ENCODE results near the gene EVPL. TPM values are rescaled to one million over a fixed set of nuclear protein-coding genes. Genes with fewer than 3 reads are reported as not detected.
A peak's percentile ranks its signal among the peaks of the same experiment; 100 is the strongest.

The EVPL gene
- total RNA-seq, 1 donor from 2014 or later = not detected

- no peak for DNase-seq (ENCODE audit: low spot score in 2 of 2)
- TF ChIP-seq CTCF (IDR thresholded peaks at IDR 0.05) = no peak
- intact Hi-C loops (cut with DNase I) = no loop called here
- no peaks in the 10 kb centered on the region for H3K4me1 ChIP-seq
- H3K36me3 ChIP-seq = no peaks in the 10 kb centered on the region
- H3K27ac ChIP-seq = no peak overlapping the region
- H3K9me3 ChIP-seq = no peaks in the 10 kb centered on the region
- no peak overlapping the region for H3K4me3 ChIP-seq
- H3K27me3 ChIP-seq = no peaks in the 10 kb centered on the region
Observed at GRCh38 chr17:76002100-76002499, 25.0 kb downstream of the EVPL start.

- intact Hi-C loops (cut with DNase I) = no loop called here
- Histone ChIP-seq H3K36me3 (no peaks in the 10 kb centered on the region), H3K4me3 (no peak within 1 kb of the TSS), H3K9me3 (no peaks in the 10 kb centered on the region), H3K27me3 (no peaks in the 10 kb centered on the region), H3K4me1 (no peaks in the 10 kb centered on the region), H3K27ac (no peak within 1 kb of the TSS)
- no peak for DNase-seq (ENCODE audit: low spot score in 2 of 2)
- TF ChIP-seq CTCF (IDR thresholded peaks at IDR 0.05) = no peak
Observed at GRCh38 chr17:76000755-76001521, 26.2 kb downstream of the EVPL start, which contains the start of gene CDK3. TSS of gene CDK3 (plus strand) at chr17:76000855. CDS start at chr17:76001426, 571 bp downstream.

GRCh38 chr17:76000016-76000754 is 26.9 kb downstream of the EVPL start:
- H3K36me3 ChIP-seq = no peaks in the 10 kb centered on the region
- no peaks in the 10 kb centered on the region for H3K9me3 ChIP-seq
- no peak for DNase-seq (ENCODE audit: low spot score in 2 of 2)
- intact Hi-C loops (cut with DNase I) = no loop called here
- no peaks in the 10 kb centered on the region for H3K27me3 ChIP-seq
- no peak overlapping the region for H3K4me3 ChIP-seq
- peak in 2 of 3 experiments; percentile 43 to 47 for TF ChIP-seq CTCF (IDR thresholded peaks at IDR 0.05)
- H3K4me1 ChIP-seq = no peaks in the 10 kb centered on the region
- H3K27ac ChIP-seq = no peak overlapping the region

- TF ChIP-seq CTCF (IDR thresholded peaks at IDR 0.05) = no peak
- Histone ChIP-seq H3K4me1 (no peaks in the 10 kb centered on the region), H3K27me3 (no peaks in the 10 kb centered on the region), H3K9me3 (no peaks in the 10 kb centered on the region), H3K36me3 (peaks cover 0 to 3% of the 10 kb centered on the region in 2 donors), H3K27ac (no peak overlapping the region), H3K4me3 (no peak overlapping the region)
- DNase-seq (ENCODE audit: low spot score in 2 of 2) = no peak
- intact Hi-C loops (cut with DNase I) = no loop called here
Observed at GRCh38 chr17:75998327-75998795, 28.7 kb downstream of the EVPL start.

- DNase-seq (ENCODE audit: low spot score in 2 of 2) = no peak
- Histone ChIP-seq H3K27me3 (no peaks in the 10 kb centered on the region), H3K9me3 (no peaks in the 10 kb centered on the region), H3K4me1 (no peaks in the 10 kb centered on the region), H3K36me3 (peaks cover 4 to 6% of the 10 kb centered on the region in 2 donors), H3K4me3 (no peak overlapping the region), H3K27ac (no peak overlapping the region)
- no peak for TF ChIP-seq CTCF (IDR thresholded peaks at IDR 0.05)
- intact Hi-C loops (cut with DNase I) = no loop called here
Observed at GRCh38 chr17:75996665-75997590, 30.2 kb downstream of the EVPL start.
